Gastroesophageal sphincter (tissue), 4 donors: ENCODE results near the gene ZNF362. TPM values are rescaled to one million over a fixed set of nuclear protein-coding genes. Genes with fewer than 3 reads are reported as not detected.
"Not testable (repeated sequence)": the region's sequence is repeated elsewhere in the genome, so short reads cannot be mapped to it uniquely, and the experiment has no call there.

ENCODE experiments used
- ATAC-seq: fragments of 150-250 bp; one replicate; pipeline ENCODE4 v1.9.1; 2016; ENCODE audit warnings: mild to moderate bottlenecking, moderate library complexity
- H3K27ac ChIP-seq, 4 donors: fragments of 200-600 bp; sonication (generic) in 3 of 4; 1 replicate in 3 of 4; 2 replicates in 1 of 4; pipeline ENCODE4 v1.5.1; 2016 to 2019
- H3K27me3 ChIP-seq: fragments of 200-600 bp; sonication (generic); one replicate; pipeline ENCODE4 v1.5.1; 2019
- H3K36me3 ChIP-seq, 2 donors: fragments of 200-600 bp; sonication (generic); one replicate each; pipeline ENCODE4 v1.5.1; 2019; ENCODE audit warnings: control low read depth in 1 of 2
- H3K4me1 ChIP-seq, 3 donors: fragments of 200-600 bp; sonication (generic); 1 replicate in 2 of 3; 2 replicates in 1 of 3; pipeline ENCODE4 v1.5.1; 2016 to 2019; ENCODE audit warnings: control low read depth in 2 of 3
- H3K4me3 ChIP-seq, 2 donors: fragments of 200-600 bp; sonication (generic); one replicate each; pipeline ENCODE4 v1.5.1; 2019; ENCODE audit warnings: mild to moderate bottlenecking in 1 of 2, moderate library complexity in 1 of 2
- H3K9me3 ChIP-seq, 3 donors: fragments of 200-600 bp; sonication (generic); one replicate each; pipeline ENCODE4 v1.5.1; 2017 to 2019; ENCODE audit warnings: control low read depth in 2 of 3
- EP300 ChIP-seq: sonication (generic); formaldehyde crosslinking; IDR thresholded peaks from one replicate; pipeline ENCODE4 v1.6.1; 2017; ENCODE audit warnings: antibody characterized with exemption, mild to moderate bottlenecking
- POLR2A ChIP-seq, 2 donors: fragments of 450-650 bp; IDR thresholded peaks; one replicate each; pipeline ENCODE4 v1.6.1; 2017; ENCODE audit warnings: antibody characterized with exemption in 2 of 2, mild to moderate bottlenecking in 2 of 2, moderate library complexity in 1 of 2
- POLR2AphosphoS5 ChIP-seq: sonication (generic); formaldehyde crosslinking; IDR thresholded peaks from one replicate; pipeline ENCODE4 v1.6.1; 2017; ENCODE audit warnings: antibody characterized with exemption
- WGBS, 2 donors: methylation state at CpG; one replicate each; pipeline ENCODE4 v1.1.5; 2018; ENCODE audit warnings: low coverage in 1 of 2; 5-methylcytosine and 5-hydroxymethylcytosine counted together
- total RNA-seq, 4 donors: library from RNA; depleted of rRNA; stranded (reverse); fragments of >200 nt; gene quantifications; one replicate each; pipeline ENCODE4 v1.1.0, GENCODE V29; 2016
- TF ChIP-seq, protein P1 (sequence below), 4 experiments: fragments of 200-600 bp in 2 of 4; fragments of 450-650 bp in 2 of 4; sonication (generic) in 1 of 4; IDR thresholded peaks; one replicate each; pipeline ENCODE4 v1.5.1; 2017 to 2019; ENCODE audit warnings: antibody characterized with exemption in 4 of 4, mild to moderate bottlenecking in 2 of 4, moderate library complexity in 2 of 4

The ZNF362 gene
- total RNA-seq, 4 donors from 2014 or later = 14.6 to 29.2 (median 24.1) TPM

DNA sequence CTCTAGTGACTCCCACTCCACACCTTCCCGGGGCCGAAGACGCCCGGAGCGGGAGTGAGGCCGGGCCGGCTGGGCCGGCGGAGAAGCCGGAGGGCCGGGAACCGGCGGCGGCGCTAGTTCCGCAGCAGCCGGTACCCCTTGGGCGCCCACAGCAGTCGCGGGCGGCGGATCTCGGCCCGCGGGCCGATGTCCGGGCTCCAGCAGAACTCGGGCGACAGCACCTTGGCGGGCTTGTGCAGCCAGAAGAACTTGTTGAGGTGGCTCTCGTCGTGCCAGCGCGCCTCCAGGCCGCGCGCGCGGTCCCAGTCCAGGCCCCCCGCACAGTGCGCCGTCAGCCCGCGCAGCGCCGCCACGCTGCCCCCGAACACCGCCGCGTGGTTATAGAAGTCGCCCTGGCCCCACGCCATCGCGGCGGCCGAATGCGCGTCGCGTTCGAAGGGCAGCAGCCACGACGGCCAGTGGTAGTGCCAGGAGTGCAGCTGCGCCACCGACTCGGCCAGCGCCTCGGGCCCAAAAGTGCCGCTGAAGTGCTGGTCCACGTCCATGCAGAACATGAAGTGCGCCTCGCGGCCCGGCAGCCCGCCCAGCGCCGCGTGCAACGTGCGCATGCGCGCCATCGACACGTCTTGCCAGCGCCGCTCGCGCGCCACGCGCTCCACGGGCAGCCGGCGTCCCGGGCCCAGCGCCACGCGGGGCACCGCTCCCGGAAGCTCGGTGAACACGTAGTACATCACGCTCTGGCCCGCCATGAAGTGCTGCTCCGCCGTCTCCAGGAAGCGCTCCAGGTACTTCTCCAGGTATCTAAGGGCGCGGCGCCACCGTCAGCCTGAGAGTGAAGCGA, 50.6 kb downstream of the ZNF362 start:
- Histone ChIP-seq H3K9me3 (no peaks in the 10 kb centered on the region), H3K4me1 (peaks cover 0 to 15% (median 9%) of the 10 kb centered on the region in 3 donors), H3K4me3 (peak overlapping the region in 1 of 2 donors; percentile 44), H3K36me3 (no peaks in the 10 kb centered on the region), H3K27me3 (peaks cover 12% of the 10 kb centered on the region), H3K27ac (peak overlapping the region in 1 of 4 donors; percentile 3)
- no CpG with 5 or more reads among the region's 113 CpGs for WGBS, 2 donors
- ATAC-seq = peak; percentile 54
- TF ChIP-seq, protein P1, sequence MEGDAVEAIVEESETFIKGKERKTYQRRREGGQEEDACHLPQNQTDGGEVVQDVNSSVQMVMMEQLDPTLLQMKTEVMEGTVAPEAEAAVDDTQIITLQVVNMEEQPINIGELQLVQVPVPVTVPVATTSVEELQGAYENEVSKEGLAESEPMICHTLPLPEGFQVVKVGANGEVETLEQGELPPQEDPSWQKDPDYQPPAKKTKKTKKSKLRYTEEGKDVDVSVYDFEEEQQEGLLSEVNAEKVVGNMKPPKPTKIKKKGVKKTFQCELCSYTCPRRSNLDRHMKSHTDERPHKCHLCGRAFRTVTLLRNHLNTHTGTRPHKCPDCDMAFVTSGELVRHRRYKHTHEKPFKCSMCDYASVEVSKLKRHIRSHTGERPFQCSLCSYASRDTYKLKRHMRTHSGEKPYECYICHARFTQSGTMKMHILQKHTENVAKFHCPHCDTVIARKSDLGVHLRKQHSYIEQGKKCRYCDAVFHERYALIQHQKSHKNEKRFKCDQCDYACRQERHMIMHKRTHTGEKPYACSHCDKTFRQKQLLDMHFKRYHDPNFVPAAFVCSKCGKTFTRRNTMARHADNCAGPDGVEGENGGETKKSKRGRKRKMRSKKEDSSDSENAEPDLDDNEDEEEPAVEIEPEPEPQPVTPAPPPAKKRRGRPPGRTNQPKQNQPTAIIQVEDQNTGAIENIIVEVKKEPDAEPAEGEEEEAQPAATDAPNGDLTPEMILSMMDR (IDR thresholded peaks at IDR 0.05) = peak in 1 of 4 experiments; percentile 12
- no peak for TF ChIP-seq EP300

DNA sequence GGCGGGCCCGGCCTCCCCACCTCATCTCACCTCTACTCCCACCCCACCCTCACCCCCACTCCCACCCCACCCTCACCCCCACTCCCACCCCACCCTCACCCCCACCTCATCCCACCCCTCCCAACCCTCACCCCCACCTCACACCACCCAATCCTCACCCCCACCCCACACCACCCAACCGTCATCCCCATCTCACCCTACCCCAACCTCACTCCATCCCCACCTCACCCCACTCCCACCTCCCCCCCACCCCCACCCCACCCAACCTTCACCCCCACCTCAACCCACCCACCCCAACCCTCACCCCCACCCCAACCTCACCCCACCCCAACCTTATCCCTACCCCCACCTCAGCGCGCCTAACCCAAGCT, 51.2 kb downstream of the ZNF362 start:
- TF ChIP-seq EP300 (no peak), POLR2AphosphoS5 (no peak), POLR2A (IDR thresholded peaks at IDR 0.05) (no peak)
- TF ChIP-seq, protein P1 (IDR thresholded peaks at IDR 0.05) = no peak
- ATAC-seq = no peak
- H3K27ac ChIP-seq = no peak overlapping the region
- H3K36me3 ChIP-seq = no peaks in the 10 kb centered on the region
- no CpG with 5 or more reads among the region's 5 CpGs for WGBS, 2 donors
- H3K27me3 ChIP-seq = peaks cover 12% of the 10 kb centered on the region
- H3K9me3 ChIP-seq = no peaks in the 10 kb centered on the region
- peaks cover 0 to 15% (median 9%) of the 10 kb centered on the region in 3 donors for H3K4me1 ChIP-seq
- peak overlapping the region in 1 of 2 donors; percentile 44 for H3K4me3 ChIP-seq

DNA sequence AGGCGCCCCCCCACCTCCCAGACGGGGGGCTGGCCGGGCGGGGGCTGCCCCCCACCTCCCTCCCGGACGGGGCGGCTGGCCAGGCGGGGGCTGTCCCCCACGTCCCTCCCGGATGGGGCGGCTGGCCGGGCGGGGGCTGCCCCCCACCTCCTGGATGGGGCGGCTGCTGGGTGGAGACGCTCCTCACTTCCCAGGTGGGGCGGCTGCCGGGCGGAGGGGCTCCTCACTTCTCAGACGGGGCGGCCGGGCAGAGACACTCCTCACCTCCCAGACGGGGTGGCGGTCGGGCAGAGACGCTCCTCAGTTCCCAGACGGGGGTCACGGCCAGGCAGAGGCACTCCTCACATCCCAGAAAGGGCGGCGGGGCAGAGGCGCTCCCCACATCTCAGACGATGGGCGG, 53.1 kb downstream of the ZNF362 start:
- H3K36me3 ChIP-seq = not testable (repeated sequence)

DNA sequence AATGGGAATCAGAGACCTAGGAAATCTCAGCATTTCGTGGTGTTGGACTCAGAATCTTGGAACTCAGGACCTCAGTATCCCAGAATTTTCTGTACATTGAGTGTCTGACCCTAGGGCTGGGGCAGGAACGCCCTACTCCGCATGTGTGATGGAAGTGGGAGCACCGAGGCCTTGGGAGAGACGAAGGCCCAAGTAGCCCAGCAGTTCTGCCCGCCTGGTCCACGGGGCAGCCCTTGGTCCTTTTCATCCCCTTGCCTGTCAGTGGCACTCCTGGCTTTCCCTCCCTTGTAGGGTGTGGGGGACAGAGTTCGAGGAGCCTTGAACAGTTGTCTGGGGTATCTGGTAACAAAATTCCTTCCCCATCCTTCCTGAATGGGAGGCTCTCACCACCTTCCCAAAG, 54.4 kb downstream of the ZNF362 start:
- H3K27ac ChIP-seq = no peak overlapping the region
- no peak for TF ChIP-seq EP300
- TF ChIP-seq, protein P1 (IDR thresholded peaks at IDR 0.05) = no peak
- no peak for TF ChIP-seq POLR2A (IDR thresholded peaks at IDR 0.05)
- TF ChIP-seq POLR2AphosphoS5 = no peak
- ATAC-seq = no peak
- H3K4me3 ChIP-seq = no peak overlapping the region
- 91% methylated on average over 6 of the region's 8 CpGs; no CpG with 5 or more reads in 1 of the 2 donors for WGBS, 2 donors
- H3K36me3 ChIP-seq = no peaks in the 10 kb centered on the region
- peaks cover 12% of the 10 kb centered on the region for H3K27me3 ChIP-seq
- peaks cover 0 to 15% (median 9%) of the 10 kb centered on the region in 3 donors for H3K4me1 ChIP-seq
- H3K9me3 ChIP-seq = no peaks in the 10 kb centered on the region

More for the DNA sequence above, 53.1 kb downstream of the ZNF362 start:
- not testable (repeated sequence) for H3K4me3 ChIP-seq, H3K27ac ChIP-seq, ATAC-seq, H3K9me3 ChIP-seq
- peaks cover 0 to 15% (median 9%) of the 10 kb centered on the region in 3 donors for H3K4me1 ChIP-seq
- WGBS, 2 donors = no CpG with 5 or more reads among the region's 32 CpGs
- H3K27me3 ChIP-seq = peaks cover 12% of the 10 kb centered on the region

DNA sequence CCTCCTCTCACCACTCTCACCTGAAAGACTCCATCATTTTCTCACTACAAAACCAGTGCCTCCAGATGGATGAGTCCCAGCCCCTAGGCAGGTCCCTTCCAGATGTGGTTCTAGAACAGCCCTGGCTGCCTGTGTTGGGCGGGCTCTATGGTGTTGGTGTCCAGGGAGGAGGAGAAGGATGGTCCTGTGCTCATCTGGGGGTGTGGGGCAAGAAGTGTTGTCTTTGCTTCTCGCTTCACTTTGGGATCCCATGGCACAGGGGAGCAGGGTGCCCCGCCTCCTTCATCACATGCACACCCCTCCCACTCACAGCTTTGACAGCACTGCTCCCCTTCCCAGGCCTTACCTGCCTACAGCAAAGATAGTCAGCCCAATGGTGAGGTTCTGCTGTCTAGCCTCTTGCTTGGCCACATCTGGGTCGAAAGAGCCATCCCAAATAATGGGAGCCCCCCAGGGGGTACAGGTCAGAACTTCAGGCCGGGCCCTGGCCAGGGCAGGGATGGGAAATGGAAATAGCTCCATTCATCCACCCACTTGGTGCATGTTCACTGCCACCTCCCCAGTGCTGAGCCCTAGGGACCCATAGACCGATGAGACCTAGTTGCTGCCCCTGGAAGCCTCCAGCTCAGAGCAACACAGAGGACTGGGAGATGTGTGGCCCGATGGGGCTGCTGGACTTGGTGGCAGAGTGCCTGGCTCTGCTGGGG, 55.6 kb downstream of the ZNF362 start:
- Histone ChIP-seq H3K27ac (no peak overlapping the region), H3K4me1 (peaks cover 0 to 5% (median 4%) of the 10 kb centered on the region in 3 donors), H3K27me3 (peaks cover 4% of the 10 kb centered on the region), H3K9me3 (no peaks in the 10 kb centered on the region), H3K36me3 (no peaks in the 10 kb centered on the region), H3K4me3 (no peak overlapping the region)
- no peak for ATAC-seq
- TF ChIP-seq POLR2A (IDR thresholded peaks at IDR 0.05) (no peak), EP300 (no peak), POLR2AphosphoS5 (no peak)
- TF ChIP-seq, protein P1 (IDR thresholded peaks at IDR 0.05) = no peak
- 100% methylated on average over 3 of the region's 7 CpGs; no CpG with 5 or more reads in 1 of the 2 donors for WGBS, 2 donors
